GM18873 (cell line): ENCODE data around the gene IRGC.

Experiments used
- ATAC-seq: cut with Tn5 transposase; IDR thresholded peaks from one replicate; pipeline ENCODE4 v1.9.1; 2021; ENCODE audit warnings: mild to moderate bottlenecking, moderate library complexity, moderate number of reproducible peaks; ENCODE audit not compliant: unreplicated experiment, low FRiP score

The IRGC gene

GRCh38 chr19:43690890-43691289 is 25.0 kb upstream of the IRGC start:
- no peak for ATAC-seq

GRCh38 chr19:43691755-43692154 is 24.1 kb upstream of the IRGC start:
- no peak for ATAC-seq

- no peak for ATAC-seq
These were observed 23.5 kb upstream of the IRGC start for GRCh38 chr19:43692385-43692784.

- no peak for ATAC-seq
These were observed 23.0 kb upstream of the IRGC start for GRCh38 chr19:43692877-43693276.

GRCh38 chr19:43694553-43694952 is 21.3 kb upstream of the IRGC start:
- no peak for ATAC-seq

GRCh38 chr19:43695985-43696704 is 19.7 kb upstream of the IRGC start:
- ATAC-seq = no peak

- ATAC-seq = no peak
These were observed 18.6 kb upstream of the IRGC start for GRCh38 chr19:43697295-43697694.

- no peak for ATAC-seq
These were observed 16.1 kb upstream of the IRGC start for GRCh38 chr19:43699506-43700394.

- ATAC-seq = no peak
These were observed 15.4 kb upstream of the IRGC start for GRCh38 chr19:43700395-43701000.

GRCh38 chr19:43704002-43704705 is 11.7 kb upstream of the IRGC start:
- ATAC-seq = no peak

- ATAC-seq = no peak
These were observed 10.1 kb upstream of the IRGC start for GRCh38 chr19:43705729-43706128.

- ATAC-seq = no peak
These were observed 8.6 kb upstream of the IRGC start for GRCh38 chr19:43707158-43707712.

GRCh38 chr19:43708716-43709115 is 7.2 kb upstream of the IRGC start:
- no peak for ATAC-seq

- no peak for ATAC-seq
These were observed 4.0 kb upstream of the IRGC start for GRCh38 chr19:43711751-43712355.

- ATAC-seq = no peak
These were observed 2.7 kb upstream of the IRGC start for GRCh38 chr19:43713208-43713607.

- ATAC-seq = no peak
These were observed 2.9 kb downstream of the IRGC start for GRCh38 chr19:43718627-43719377.

- no peak for ATAC-seq
These were observed 3.5 kb downstream of the IRGC start for GRCh38 chr19:43719378-43719868.

- ATAC-seq = no peak
These were observed 4.0 kb downstream of the IRGC start for GRCh38 chr19:43719918-43720317.

- ATAC-seq = no peak
These were observed 5.1 kb downstream of the IRGC start for GRCh38 chr19:43720936-43721335.
